ENCODE results near the gene CAMK2N1.

CAMK2N1 gene

GRCh38 chr1:20470194-20470593 is 15.8 kb downstream of the CAMK2N1 start:
- H3K27ac ChIP-seq (ENCODE audit: poor library complexity, severe bottlenecking) = no peak overlapping the region
- ATAC-seq (ENCODE audit: low read depth) (no peak), DNase-seq (ENCODE audit: low spot score) (no peak)
- H3K4me3 ChIP-seq (ENCODE audit: severe bottlenecking) = no peak overlapping the region
- no peaks in the 10 kb centered on the region for H3K9me3 ChIP-seq (ENCODE audit: severe bottlenecking)
- H3K4me1 ChIP-seq (ENCODE audit: insufficient read depth, poor library complexity, severe bottlenecking) = no peaks in the 10 kb centered on the region
- H3K27me3 ChIP-seq (ENCODE audit: insufficient read depth, poor library complexity, severe bottlenecking) = no peaks in the 10 kb centered on the region
- TF ChIP-seq CTCF (IDR thresholded peaks at IDR 0.05; ENCODE audit: poor library complexity, severe bottlenecking) = no peak
- H3K36me3 ChIP-seq (ENCODE audit: low read depth) = no peaks in the 10 kb centered on the region

GRCh38 chr1:20469406-20470076 is 16.5 kb downstream of the CAMK2N1 start:
- DNase-seq (ENCODE audit: low spot score) = no peak
- no peak for ATAC-seq (ENCODE audit: low read depth)
- Histone ChIP-seq H3K27me3 (ENCODE audit: insufficient read depth, poor library complexity, severe bottlenecking) (no peaks in the 10 kb centered on the region), H3K27ac (ENCODE audit: poor library complexity, severe bottlenecking) (no peak overlapping the region), H3K4me3 (ENCODE audit: severe bottlenecking) (no peak overlapping the region), H3K36me3 (ENCODE audit: low read depth) (no peaks in the 10 kb centered on the region), H3K9me3 (ENCODE audit: severe bottlenecking) (no peaks in the 10 kb centered on the region), H3K4me1 (ENCODE audit: insufficient read depth, poor library complexity, severe bottlenecking) (no peaks in the 10 kb centered on the region)
- no peak for TF ChIP-seq CTCF (IDR thresholded peaks at IDR 0.05; ENCODE audit: poor library complexity, severe bottlenecking)

GRCh38 chr1:20466273-20466672 is 19.7 kb downstream of the CAMK2N1 start:
- TF ChIP-seq CTCF (IDR thresholded peaks at IDR 0.05; ENCODE audit: poor library complexity, severe bottlenecking) = no peak
- Histone ChIP-seq H3K9me3 (ENCODE audit: severe bottlenecking) (no peaks in the 10 kb centered on the region), H3K4me3 (ENCODE audit: severe bottlenecking) (no peak overlapping the region), H3K27me3 (ENCODE audit: insufficient read depth, poor library complexity, severe bottlenecking) (no peaks in the 10 kb centered on the region), H3K4me1 (ENCODE audit: insufficient read depth, poor library complexity, severe bottlenecking) (no peaks in the 10 kb centered on the region), H3K36me3 (ENCODE audit: low read depth) (no peaks in the 10 kb centered on the region), H3K27ac (ENCODE audit: poor library complexity, severe bottlenecking) (no peak overlapping the region)
- no peak for DNase-seq (ENCODE audit: low spot score)
- no peak for ATAC-seq (ENCODE audit: low read depth)

GRCh38 chr1:20465187-20465586 is 20.8 kb downstream of the CAMK2N1 start:
- Histone ChIP-seq H3K9me3 (ENCODE audit: severe bottlenecking) (no peaks in the 10 kb centered on the region), H3K36me3 (ENCODE audit: low read depth) (no peaks in the 10 kb centered on the region), H3K27me3 (ENCODE audit: insufficient read depth, poor library complexity, severe bottlenecking) (no peaks in the 10 kb centered on the region), H3K4me1 (ENCODE audit: insufficient read depth, poor library complexity, severe bottlenecking) (no peaks in the 10 kb centered on the region), H3K27ac (ENCODE audit: poor library complexity, severe bottlenecking) (no peak overlapping the region), H3K4me3 (ENCODE audit: severe bottlenecking) (no peak overlapping the region)
- TF ChIP-seq CTCF (IDR thresholded peaks at IDR 0.05; ENCODE audit: poor library complexity, severe bottlenecking) = no peak
- ATAC-seq (ENCODE audit: low read depth) (no peak), DNase-seq (ENCODE audit: low spot score) (no peak)

GRCh38 chr1:20463502-20463901 is 22.5 kb downstream of the CAMK2N1 start:
- Histone ChIP-seq H3K4me3 (ENCODE audit: severe bottlenecking) (no peak overlapping the region), H3K27ac (ENCODE audit: poor library complexity, severe bottlenecking) (no peak overlapping the region), H3K27me3 (ENCODE audit: insufficient read depth, poor library complexity, severe bottlenecking) (no peaks in the 10 kb centered on the region), H3K36me3 (ENCODE audit: low read depth) (no peaks in the 10 kb centered on the region), H3K9me3 (ENCODE audit: severe bottlenecking) (no peaks in the 10 kb centered on the region), H3K4me1 (ENCODE audit: insufficient read depth, poor library complexity, severe bottlenecking) (no peaks in the 10 kb centered on the region)
- TF ChIP-seq CTCF (IDR thresholded peaks at IDR 0.05; ENCODE audit: poor library complexity, severe bottlenecking) = no peak
- no peak for DNase-seq (ENCODE audit: low spot score)
- ATAC-seq (ENCODE audit: low read depth) = no peak
